ENCODE data around the gene BFSP1.

The BFSP1 gene

GRCh38 chr20:17481661-17482060 is 49.5 kb downstream of the BFSP1 start:
- CTCF ChIA-PET: interaction anchor here (0.6 kb wide), 1 partner anchor 10 kb away, joined by 3 read pairs; no protein-coding TSS in a partner anchor

GRCh38 chr20:17480696-17481095 is 50.5 kb downstream of the BFSP1 start:
- POLR2A ChIA-PET: interaction anchor here (0.6 kb wide), 1 partner anchor 100 kb away, joined by 3 read pairs; no protein-coding TSS in a partner anchor
- no peak for TF ChIP-seq ZNF114 (tag by site-specific recombination; IDR thresholded peaks at IDR 0.05)
- TF ChIP-seq, protein P1, sequence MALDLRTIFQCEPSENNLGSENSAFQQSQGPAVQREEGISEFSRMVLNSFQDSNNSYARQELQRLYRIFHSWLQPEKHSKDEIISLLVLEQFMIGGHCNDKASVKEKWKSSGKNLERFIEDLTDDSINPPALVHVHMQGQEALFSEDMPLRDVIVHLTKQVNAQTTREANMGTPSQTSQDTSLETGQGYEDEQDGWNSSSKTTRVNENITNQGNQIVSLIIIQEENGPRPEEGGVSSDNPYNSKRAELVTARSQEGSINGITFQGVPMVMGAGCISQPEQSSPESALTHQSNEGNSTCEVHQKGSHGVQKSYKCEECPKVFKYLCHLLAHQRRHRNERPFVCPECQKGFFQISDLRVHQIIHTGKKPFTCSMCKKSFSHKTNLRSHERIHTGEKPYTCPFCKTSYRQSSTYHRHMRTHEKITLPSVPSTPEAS (tag by site-specific recombination; IDR thresholded peaks at IDR 0.05): no peak
- TF ChIP-seq MZF1 (tag by site-specific recombination; IDR thresholded peaks at IDR 0.05; ENCODE audit: borderline replicate concordance): no peak

More at GRCh38 chr20:17481661-17482060, 49.5 kb downstream of the BFSP1 start:
- no peak overlapping the region for H3K27ac ChIP-seq (ENCODE audit: extremely low read depth, low read depth, low read length)
- POLR2A ChIA-PET: no interaction called here
- H3K36me3 ChIP-seq (ENCODE audit: control insufficient read depth in 2 of 2, insufficient read depth in 1 of 2, low read length in 2 of 2): no peaks in the 10 kb centered on the region
- H3K4me1 ChIP-seq (ENCODE audit: control insufficient read depth, insufficient read depth, low read length): no peaks in the 10 kb centered on the region
- H3K4me3 ChIP-seq (ENCODE audit: low read depth, low read length): no peak overlapping the region
- TF ChIP-seq, protein P2, sequence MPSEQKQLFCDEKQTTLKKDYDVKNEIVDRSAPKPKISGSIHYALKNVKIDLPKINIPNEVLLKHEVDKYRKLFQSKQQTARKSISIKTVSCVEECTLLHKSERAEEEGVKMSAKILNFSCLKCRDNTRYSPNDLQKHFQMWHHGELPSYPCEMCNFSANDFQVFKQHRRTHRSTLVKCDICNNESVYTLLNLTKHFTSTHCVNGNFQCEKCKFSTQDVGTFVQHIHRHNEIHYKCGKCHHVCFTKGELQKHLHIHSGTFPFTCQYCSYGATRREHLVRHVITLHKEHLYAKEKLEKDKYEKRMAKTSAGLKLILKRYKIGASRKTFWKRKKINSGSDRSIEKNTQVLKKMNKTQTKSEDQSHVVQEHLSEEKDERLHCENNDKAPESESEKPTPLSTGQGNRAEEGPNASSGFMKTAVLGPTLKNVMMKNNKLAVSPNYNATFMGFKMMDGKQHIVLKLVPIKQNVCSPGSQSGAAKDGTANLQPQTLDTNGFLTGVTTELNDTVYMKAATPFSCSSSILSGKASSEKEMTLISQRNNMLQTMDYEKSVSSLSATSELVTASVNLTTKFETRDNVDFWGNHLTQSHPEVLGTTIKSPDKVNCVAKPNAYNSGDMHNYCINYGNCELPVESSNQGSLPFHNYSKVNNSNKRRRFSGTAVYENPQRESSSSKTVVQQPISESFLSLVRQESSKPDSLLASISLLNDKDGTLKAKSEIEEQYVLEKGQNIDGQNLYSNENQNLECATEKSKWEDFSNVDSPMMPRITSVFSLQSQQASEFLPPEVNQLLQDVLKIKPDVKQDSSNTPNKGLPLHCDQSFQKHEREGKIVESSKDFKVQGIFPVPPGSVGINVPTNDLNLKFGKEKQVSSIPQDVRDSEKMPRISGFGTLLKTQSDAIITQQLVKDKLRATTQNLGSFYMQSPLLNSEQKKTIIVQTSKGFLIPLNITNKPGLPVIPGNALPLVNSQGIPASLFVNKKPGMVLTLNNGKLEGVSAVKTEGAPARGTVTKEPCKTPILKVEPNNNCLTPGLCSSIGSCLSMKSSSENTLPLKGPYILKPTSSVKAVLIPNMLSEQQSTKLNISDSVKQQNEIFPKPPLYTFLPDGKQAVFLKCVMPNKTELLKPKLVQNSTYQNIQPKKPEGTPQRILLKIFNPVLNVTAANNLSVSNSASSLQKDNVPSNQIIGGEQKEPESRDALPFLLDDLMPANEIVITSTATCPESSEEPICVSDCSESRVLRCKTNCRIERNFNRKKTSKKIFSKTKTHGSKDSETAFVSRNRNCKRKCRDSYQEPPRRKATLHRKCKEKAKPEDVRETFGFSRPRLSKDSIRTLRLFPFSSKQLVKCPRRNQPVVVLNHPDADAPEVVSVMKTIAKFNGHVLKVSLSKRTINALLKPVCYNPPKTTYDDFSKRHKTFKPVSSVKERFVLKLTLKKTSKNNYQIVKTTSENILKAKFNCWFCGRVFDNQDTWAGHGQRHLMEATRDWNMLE (tag by site-specific recombination; conservative IDR thresholded peaks at IDR 0.05; ENCODE audit: low read depth): no peak
- TF ChIP-seq ZNF664 (tag by site-specific recombination; IDR thresholded peaks at IDR 0.05) (no peak), ZNF501 (tag by site-specific recombination; IDR thresholded peaks at IDR 0.05) (no peak)
- H3K9me3 ChIP-seq (ENCODE audit: control insufficient read depth, insufficient read depth, low read depth, low read length): no peaks in the 10 kb centered on the region

DNA sequence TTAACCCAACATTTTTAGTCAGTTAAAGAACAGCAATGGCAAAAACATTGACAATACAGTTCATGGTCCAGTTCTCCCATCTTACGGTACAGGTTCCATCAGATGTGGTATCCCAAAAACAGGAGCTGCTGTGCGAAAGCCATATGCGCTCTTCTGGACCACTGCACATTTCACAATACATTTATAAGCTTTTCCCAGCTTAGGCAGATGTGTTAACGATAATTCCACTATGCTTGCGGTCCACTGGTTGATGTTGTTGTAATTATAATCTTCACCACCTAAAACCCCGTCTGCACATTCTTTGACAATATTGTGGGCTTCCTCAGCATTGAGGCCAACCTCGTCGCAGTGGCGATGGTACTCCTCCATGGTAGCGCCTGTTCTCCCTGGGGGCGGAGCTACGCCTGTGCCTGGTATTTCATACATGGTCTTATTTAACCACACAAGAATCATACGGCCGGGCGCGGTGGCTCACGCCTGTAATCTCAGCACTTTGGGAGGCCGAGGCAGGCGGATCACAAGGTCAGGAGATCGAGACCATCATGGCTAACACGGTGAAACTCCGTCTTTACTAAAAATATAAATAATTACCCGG is 52.0 kb downstream of the BFSP1 start:
- no peaks in the 10 kb centered on the region for H3K9me3 ChIP-seq (ENCODE audit: control insufficient read depth, insufficient read depth, low read depth, low read length)
- no peaks in the 10 kb centered on the region for H3K4me1 ChIP-seq (ENCODE audit: control insufficient read depth, insufficient read depth, low read length)
- no peak overlapping the region for H3K27ac ChIP-seq (ENCODE audit: extremely low read depth, low read depth, low read length)
- no peak overlapping the region for H3K4me3 ChIP-seq (ENCODE audit: low read depth, low read length)
- TF ChIP-seq TCF7L2 (IDR thresholded peaks at IDR 0.05; ENCODE audit: borderline replicate concordance, low read depth, low read length) (no peak), ZNF23 (tag by site-specific recombination; IDR thresholded peaks at IDR 0.05; ENCODE audit: borderline replicate concordance) (no peak), ZNF37A (tag by site-specific recombination; IDR thresholded peaks at IDR 0.05) (no peak), GLI4 (tag by site-specific recombination; IDR thresholded peaks at IDR 0.05) (no peak), ZNF549 (tag by site-specific recombination; IDR thresholded peaks at IDR 0.05) (no peak), ZNF214 (tag by site-specific recombination; IDR thresholded peaks at IDR 0.05; ENCODE audit: borderline replicate concordance) (no peak)
- ChIA-PET POLR2A (no interaction called here), CTCF (interaction anchor here (0.5 to 1.0 kb wide), 2 partner anchors 785 to 842 kb away, joined by 3 to 4 read pairs; no protein-coding TSS in a partner anchor)
- H3K36me3 ChIP-seq (ENCODE audit: control insufficient read depth in 2 of 2, insufficient read depth in 1 of 2, low read length in 2 of 2): no peaks in the 10 kb centered on the region

More at GRCh38 chr20:17480696-17481095, 50.5 kb downstream of the BFSP1 start:
- H3K4me1 ChIP-seq (ENCODE audit: control insufficient read depth, insufficient read depth, low read length): no peaks in the 10 kb centered on the region
- H3K4me3 ChIP-seq (ENCODE audit: low read depth, low read length): no peak overlapping the region
- H3K9me3 ChIP-seq (ENCODE audit: control insufficient read depth, insufficient read depth, low read depth, low read length): no peaks in the 10 kb centered on the region
- CTCF ChIA-PET: no interaction called here
- H3K27ac ChIP-seq (ENCODE audit: extremely low read depth, low read depth, low read length): no peak overlapping the region
- H3K36me3 ChIP-seq (ENCODE audit: control insufficient read depth in 2 of 2, insufficient read depth in 1 of 2, low read length in 2 of 2): no peaks in the 10 kb centered on the region
